ENCODE results near the gene PTPRN2.

Gene PTPRN2

GRCh38 chr7:157773361-157773760, 814.3 kb downstream of the PTPRN2 start:
- no peak overlapping the region for H3K27ac ChIP-seq
- TF ChIP-seq ZFX (IDR thresholded peaks at IDR 0.05; ENCODE audit: borderline replicate concordance) = no peak
- TF ChIP-seq CTCF (IDR thresholded peaks at IDR 0.05) = no peak

- no peak for TF ChIP-seq CTCF (IDR thresholded peaks at IDR 0.05)
- no peak for TF ChIP-seq ZFX (IDR thresholded peaks at IDR 0.05; ENCODE audit: borderline replicate concordance)
- H3K27ac ChIP-seq = no peak overlapping the region
Observed at GRCh38 chr7:157772486-157773130, 815.0 kb downstream of the PTPRN2 start.

- H3K27ac ChIP-seq = no peak overlapping the region
- no peak for TF ChIP-seq ZFX (IDR thresholded peaks at IDR 0.05; ENCODE audit: borderline replicate concordance)
Observed at GRCh38 chr7:157771689-157772088, 815.9 kb downstream of the PTPRN2 start.

GRCh38 chr7:157770716-157771320, 816.8 kb downstream of the PTPRN2 start:
- H3K27ac ChIP-seq = no peak overlapping the region
- TF ChIP-seq ZFX (IDR thresholded peaks at IDR 0.05; ENCODE audit: borderline replicate concordance) (no peak), CTCF (IDR thresholded peaks at IDR 0.05) (no peak)

GRCh38 chr7:157769526-157770215, 818.0 kb downstream of the PTPRN2 start:
- TF ChIP-seq CTCF (IDR thresholded peaks at IDR 0.05) = no peak
- H3K27ac ChIP-seq = no peak overlapping the region

GRCh38 chr7:157769086-157769485, 818.5 kb downstream of the PTPRN2 start:
- TF ChIP-seq CTCF (IDR thresholded peaks at IDR 0.05) (no peak), ZFX (IDR thresholded peaks at IDR 0.05; ENCODE audit: borderline replicate concordance) (no peak)
- H3K27ac ChIP-seq = no peak overlapping the region

- TF ChIP-seq ZFX (IDR thresholded peaks at IDR 0.05; ENCODE audit: borderline replicate concordance) (no peak), CTCF (IDR thresholded peaks at IDR 0.05) (no peak)
- H3K27ac ChIP-seq = no peak overlapping the region
Observed at GRCh38 chr7:157768198-157768597, 819.4 kb downstream of the PTPRN2 start.
